HG03097 (cell line): ENCODE results near the gene VTN.

Experiments
- ATAC-seq: cut with Tn5 transposase; IDR thresholded peaks from one replicate; pipeline ENCODE4 v1.9.1; 2021; ENCODE audit not compliant: unreplicated experiment, low FRiP score

The VTN gene

GRCh38 chr17:28371245-28372202, 1.4 kb upstream of the VTN start, which contains the start of gene SARM1:
SARM1 (plus strand) TSS chr17:28371694; CDS start chr17:28372033, 339 bp downstream.
- ATAC-seq: peak; percentile 72

- ATAC-seq: no peak
Measured at GRCh38 chr17:28370744-28371103, 617 bp upstream of the VTN start.

GRCh38 chr17:28369684-28370034, 448 bp downstream of the VTN start:
- no peak for ATAC-seq

GRCh38 chr17:28368915-28369683, 1.0 kb downstream of the VTN start:
- ATAC-seq: no peak

- ATAC-seq: no peak
Measured at GRCh38 chr17:28368306-28368831, 1.7 kb downstream of the VTN start.

GRCh38 chr17:28367641-28368305, 2.3 kb downstream of the VTN start:
- ATAC-seq: no peak

GRCh38 chr17:28366605-28367004, 3.5 kb downstream of the VTN start:
- ATAC-seq: no peak

GRCh38 chr17:28365487-28365886, 4.6 kb downstream of the VTN start:
- no peak for ATAC-seq

- ATAC-seq: no peak
Measured at GRCh38 chr17:28364665-28365363, 5.3 kb downstream of the VTN start, which contains the start of gene SEBOX. SEBOX (minus strand) TSS chr17:28365199; CDS start chr17:28365151, 48 bp downstream.

- ATAC-seq: no peak
Measured at GRCh38 chr17:28363776-28364650, 6.1 kb downstream of the VTN start.

- ATAC-seq: no peak
Measured at GRCh38 chr17:28363186-28363585, 6.9 kb downstream of the VTN start.

GRCh38 chr17:28357901-28358197, 12.3 kb downstream of the VTN start:
- no peak for ATAC-seq

- peak; percentile 93 for ATAC-seq
Measured at GRCh38 chr17:28357061-28357900, 12.8 kb downstream of the VTN start, which contains the start of gene POLDIP2. POLDIP2 (minus strand) TSS chr17:28357527; CDS start chr17:28357448, 79 bp downstream.

- ATAC-seq: no peak
Measured at GRCh38 chr17:28350271-28350670, 19.8 kb downstream of the VTN start.

GRCh38 chr17:28348979-28349378, 21.1 kb downstream of the VTN start:
- ATAC-seq: no peak

- no peak for ATAC-seq
Measured at GRCh38 chr17:28347261-28347891, 22.7 kb downstream of the VTN start.

- no peak for ATAC-seq
Measured at GRCh38 chr17:28346746-28347246, 23.3 kb downstream of the VTN start.

GRCh38 chr17:28346199-28346580, 23.9 kb downstream of the VTN start:
- no peak for ATAC-seq
